Effector memory CD4-positive, alpha-beta T cell (primary cell): ENCODE data around the gene PCDH1.

Experiments
- DNase-seq, 3 donors: peaks; one replicate each; pipeline ENCODE4 v3.0.0-alpha.2; 2020
- H3K27ac ChIP-seq: 2 replicates; pipeline ENCODE4 v1.7.0; 2013; ENCODE audit warnings: mild to moderate bottlenecking, low read length, moderate library complexity; ENCODE audit not compliant: insufficient read depth, poor library complexity, severe bottlenecking
- H3K27me3 ChIP-seq: replicated peaks from 2 replicates; pipeline ENCODE4 v1.7.0; 2013; ENCODE audit warnings: mild to moderate bottlenecking, low read length; ENCODE audit not compliant: insufficient read depth, control insufficient read depth, poor library complexity, severe bottlenecking
- H3K36me3 ChIP-seq: 2 replicates; pipeline ENCODE4 v1.7.0; 2013; ENCODE audit warnings: mild to moderate bottlenecking, low read length, moderate library complexity; ENCODE audit not compliant: control insufficient read depth, insufficient read depth
- H3K4me1 ChIP-seq: 2 replicates; pipeline ENCODE4 v1.7.0; 2013; ENCODE audit warnings: low read length, mild to moderate bottlenecking; ENCODE audit not compliant: control insufficient read depth, insufficient read depth, poor library complexity, severe bottlenecking
- H3K4me3 ChIP-seq: 2 replicates; pipeline ENCODE4 v1.7.0; 2013; ENCODE audit warnings: low read length, low read depth, mild to moderate bottlenecking; ENCODE audit not compliant: insufficient read depth, poor library complexity, severe bottlenecking
- H3K9me3 ChIP-seq: 2 replicates; pipeline ENCODE4 v1.7.0; 2013; ENCODE audit warnings: mild to moderate bottlenecking, low read length, moderate library complexity; ENCODE audit not compliant: control insufficient read depth

The PCDH1 gene

DNA sequence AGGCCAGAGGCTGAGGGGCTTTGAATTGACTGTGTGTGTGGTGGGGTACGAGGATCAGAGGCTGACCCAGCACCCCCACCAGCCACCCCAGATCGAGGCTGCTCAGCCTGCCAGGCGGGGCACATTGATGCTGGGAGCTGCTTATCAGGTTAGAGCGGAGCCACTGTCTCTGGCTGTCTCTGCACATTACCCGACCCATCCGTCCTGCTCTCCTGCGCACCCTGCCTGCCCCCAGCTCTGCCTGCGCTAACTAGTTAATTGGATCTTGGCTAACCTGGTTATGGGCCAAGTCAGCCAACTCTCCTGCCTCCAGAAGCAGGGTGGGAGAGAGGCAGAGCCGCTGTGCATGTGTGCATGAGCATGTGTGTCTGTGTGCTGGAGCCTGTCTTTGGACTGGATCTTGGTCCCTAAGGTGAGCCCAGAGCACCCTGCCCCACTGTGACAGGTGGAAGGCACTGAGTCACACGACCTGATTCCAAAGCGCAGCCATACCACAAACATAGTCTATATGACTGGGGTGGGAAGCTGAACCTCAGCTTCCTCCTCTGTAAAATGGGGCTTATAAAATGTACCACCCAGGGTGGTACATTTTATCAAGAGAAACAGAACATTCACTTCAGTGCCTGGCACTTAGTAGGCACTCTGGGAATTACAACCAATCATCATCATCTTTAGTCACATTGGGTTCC is 39.7 kb downstream of the PCDH1 start:
- no peaks in the 10 kb centered on the region for H3K9me3 ChIP-seq
- no peaks in the 10 kb centered on the region for H3K4me1 ChIP-seq
- no peak overlapping the region for H3K27ac ChIP-seq
- no peaks in the 10 kb centered on the region for H3K27me3 ChIP-seq
- no peak for DNase-seq
- H3K36me3 ChIP-seq = no peaks in the 10 kb centered on the region
- H3K4me3 ChIP-seq = no peak overlapping the region

DNA sequence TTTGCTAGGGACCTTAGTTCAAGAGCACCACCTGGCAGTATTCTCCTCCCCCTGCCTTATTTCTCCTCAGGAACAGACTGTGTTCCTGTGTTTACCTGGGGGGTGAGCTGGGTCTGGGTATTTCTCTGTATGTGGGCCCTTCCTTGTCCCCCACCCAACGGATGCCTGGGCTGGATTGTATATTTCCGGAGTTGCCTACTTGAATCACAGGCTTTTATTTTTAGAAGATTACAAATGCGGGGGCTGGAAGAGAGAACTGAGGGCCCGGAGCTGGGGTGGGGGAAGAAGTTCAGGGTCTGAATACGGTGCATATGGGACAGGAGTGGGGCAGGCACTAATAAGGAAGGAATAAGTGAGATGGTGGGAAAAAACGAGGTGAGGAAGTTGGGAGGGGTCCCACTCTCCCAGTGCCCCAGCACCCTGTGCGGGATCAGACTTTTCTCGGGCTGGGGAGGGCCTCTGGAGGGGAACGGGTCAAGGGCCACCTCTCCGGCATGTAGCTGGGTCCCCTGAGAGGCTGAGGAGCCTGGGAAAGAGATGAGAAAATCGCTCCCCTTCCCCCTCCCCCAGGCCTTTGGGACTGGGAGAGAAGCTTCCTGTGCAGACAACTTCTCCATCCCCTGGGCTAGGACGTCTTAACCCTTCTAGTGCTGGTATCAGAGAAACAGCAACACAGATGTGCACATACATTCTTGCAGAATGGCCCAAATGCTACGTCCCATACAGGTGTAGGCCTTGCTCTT is 42.1 kb downstream of the PCDH1 start:
- Histone ChIP-seq H3K4me1 (no peaks in the 10 kb centered on the region), H3K27ac (no peak overlapping the region), H3K4me3 (no peak overlapping the region), H3K36me3 (no peaks in the 10 kb centered on the region), H3K27me3 (no peaks in the 10 kb centered on the region), H3K9me3 (no peaks in the 10 kb centered on the region)
- no peak for DNase-seq

DNA sequence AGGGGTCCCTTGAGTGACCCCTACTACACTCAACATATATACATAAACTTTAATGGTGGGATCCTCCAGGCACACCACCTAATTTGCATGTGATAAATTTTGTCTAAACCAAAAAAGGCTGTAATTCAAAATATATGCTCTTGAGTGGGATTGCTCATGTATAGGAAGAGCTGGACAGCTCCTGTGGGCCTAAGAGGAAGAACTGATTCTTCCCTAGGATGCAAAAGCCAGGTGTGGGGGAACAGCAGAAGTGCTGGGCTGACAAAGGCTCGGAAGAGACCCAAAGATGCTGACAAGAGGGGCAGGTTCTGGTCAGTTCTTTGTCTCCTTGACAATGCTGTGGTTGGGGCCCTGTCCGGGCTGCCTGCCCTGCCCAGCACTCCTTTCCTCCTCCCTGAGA is 43.9 kb downstream of the PCDH1 start:
- Histone ChIP-seq H3K27me3 (no peaks in the 10 kb centered on the region), H3K9me3 (no peaks in the 10 kb centered on the region), H3K36me3 (no peaks in the 10 kb centered on the region), H3K4me1 (no peaks in the 10 kb centered on the region), H3K27ac (no peak overlapping the region), H3K4me3 (no peak overlapping the region)
- DNase-seq = no peak

DNA sequence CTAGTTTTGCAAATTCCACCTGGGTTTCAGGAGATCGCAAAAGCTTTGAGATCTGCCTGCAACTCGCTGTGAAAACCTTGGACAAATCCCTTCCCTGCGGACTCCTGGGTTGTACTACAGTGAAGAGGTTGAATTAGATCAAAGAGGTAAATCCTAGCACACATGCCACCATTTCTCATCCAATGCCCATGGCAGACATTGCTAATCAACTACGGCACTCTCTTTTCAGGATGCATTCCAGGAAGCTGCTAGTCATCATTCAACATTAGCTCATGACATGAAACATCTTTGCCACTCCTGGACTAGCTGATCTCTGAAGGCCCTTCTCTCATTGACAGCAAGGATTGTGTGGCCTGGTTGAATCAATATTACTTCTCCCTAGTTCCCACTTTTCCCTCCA is 46.1 kb downstream of the PCDH1 start:
- no peak overlapping the region for H3K27ac ChIP-seq
- H3K36me3 ChIP-seq = no peaks in the 10 kb centered on the region
- H3K9me3 ChIP-seq = no peaks in the 10 kb centered on the region
- no peaks in the 10 kb centered on the region for H3K4me1 ChIP-seq
- H3K27me3 ChIP-seq = no peaks in the 10 kb centered on the region
- no peak for DNase-seq
- no peak overlapping the region for H3K4me3 ChIP-seq

DNA sequence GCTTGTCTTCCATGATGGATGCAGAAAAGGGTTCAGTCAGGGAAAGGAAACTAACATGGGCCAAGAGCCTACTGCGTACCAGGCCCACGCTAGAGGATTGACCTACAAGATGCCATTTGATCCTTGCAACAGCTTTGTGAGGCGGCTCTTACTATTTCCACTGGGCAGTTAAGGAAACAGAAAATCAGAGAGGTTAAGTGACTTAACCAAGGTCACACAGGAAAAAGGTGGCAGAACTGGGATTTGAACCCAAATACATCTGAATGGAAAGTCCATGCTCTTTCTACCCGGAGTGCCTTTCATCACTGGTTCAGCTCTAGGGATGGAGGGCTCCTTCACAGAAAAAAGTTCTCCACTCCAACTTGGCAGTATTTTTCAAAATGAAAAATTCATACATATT is 50.0 kb downstream of the PCDH1 start:
- no peaks in the 10 kb centered on the region for H3K36me3 ChIP-seq
- DNase-seq = no peak
- H3K27ac ChIP-seq = no peak overlapping the region
- H3K9me3 ChIP-seq = no peaks in the 10 kb centered on the region
- H3K27me3 ChIP-seq = no peaks in the 10 kb centered on the region
- no peaks in the 10 kb centered on the region for H3K4me1 ChIP-seq
- H3K4me3 ChIP-seq = no peak overlapping the region

DNA sequence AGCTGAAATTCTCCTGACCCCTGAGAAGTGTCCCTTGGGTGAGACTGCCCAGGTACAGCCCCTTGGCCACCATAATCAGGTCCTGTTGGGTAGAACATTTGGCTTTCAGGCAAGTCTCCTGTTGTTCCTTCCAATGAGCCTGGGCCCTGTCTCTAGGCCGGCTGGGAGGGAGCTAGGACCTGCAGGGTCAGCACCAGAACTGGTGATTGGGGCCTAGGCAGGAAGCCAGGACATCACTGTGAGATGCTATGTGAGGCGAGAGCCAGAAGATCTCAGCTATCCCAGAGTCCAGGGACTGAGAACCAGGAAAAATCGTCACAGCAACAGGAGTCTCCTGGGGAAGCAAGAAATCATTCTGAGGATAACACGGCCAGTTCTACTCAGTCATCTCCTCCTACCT is 51.5 kb downstream of the PCDH1 start:
- Histone ChIP-seq H3K27ac (no peak overlapping the region), H3K27me3 (no peaks in the 10 kb centered on the region), H3K4me1 (no peaks in the 10 kb centered on the region), H3K4me3 (no peak overlapping the region), H3K9me3 (no peaks in the 10 kb centered on the region), H3K36me3 (no peaks in the 10 kb centered on the region)
- DNase-seq = no peak

DNA sequence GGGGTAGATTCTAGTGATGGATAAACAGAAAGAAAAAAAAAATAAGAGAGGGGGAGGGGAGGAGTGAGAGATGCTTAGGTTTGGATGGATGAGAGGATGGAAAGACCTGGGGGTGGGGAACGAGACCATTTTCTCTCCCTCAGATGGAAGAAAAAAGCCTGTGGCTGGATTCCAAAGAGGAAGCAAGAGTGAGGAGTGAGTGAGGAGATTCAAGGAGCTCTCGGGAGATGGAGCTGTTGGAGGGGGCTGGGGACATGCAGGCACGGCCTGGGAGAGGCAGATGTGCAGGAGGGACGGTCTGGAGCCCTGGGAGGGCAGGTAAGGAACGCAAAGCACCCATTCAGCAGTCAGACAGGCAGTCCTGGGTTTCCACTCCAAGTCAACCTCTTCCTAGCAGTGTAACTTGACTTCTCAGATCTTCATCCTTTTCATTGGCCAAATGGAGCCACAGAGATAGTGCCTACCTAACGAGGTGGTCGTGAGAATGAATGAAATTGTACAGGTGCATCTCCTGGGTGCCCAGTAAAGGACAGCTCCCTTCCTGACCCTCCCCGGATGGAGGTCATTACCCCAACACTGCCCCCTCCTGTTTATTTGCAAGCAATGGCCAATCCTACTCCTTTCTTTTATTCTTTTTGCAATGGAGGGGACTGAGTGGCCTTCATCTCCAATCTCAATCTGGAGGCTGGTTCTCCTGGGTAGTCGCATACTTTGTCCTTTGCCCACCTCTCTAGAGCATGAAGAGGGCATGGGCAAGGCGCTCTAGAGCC is 52.2 kb downstream of the PCDH1 start:
- H3K9me3 ChIP-seq = no peaks in the 10 kb centered on the region
- no peaks in the 10 kb centered on the region for H3K4me1 ChIP-seq
- H3K27me3 ChIP-seq = no peaks in the 10 kb centered on the region
- no peak for DNase-seq
- no peak overlapping the region for H3K4me3 ChIP-seq
- no peaks in the 10 kb centered on the region for H3K36me3 ChIP-seq
- no peak overlapping the region for H3K27ac ChIP-seq

DNA sequence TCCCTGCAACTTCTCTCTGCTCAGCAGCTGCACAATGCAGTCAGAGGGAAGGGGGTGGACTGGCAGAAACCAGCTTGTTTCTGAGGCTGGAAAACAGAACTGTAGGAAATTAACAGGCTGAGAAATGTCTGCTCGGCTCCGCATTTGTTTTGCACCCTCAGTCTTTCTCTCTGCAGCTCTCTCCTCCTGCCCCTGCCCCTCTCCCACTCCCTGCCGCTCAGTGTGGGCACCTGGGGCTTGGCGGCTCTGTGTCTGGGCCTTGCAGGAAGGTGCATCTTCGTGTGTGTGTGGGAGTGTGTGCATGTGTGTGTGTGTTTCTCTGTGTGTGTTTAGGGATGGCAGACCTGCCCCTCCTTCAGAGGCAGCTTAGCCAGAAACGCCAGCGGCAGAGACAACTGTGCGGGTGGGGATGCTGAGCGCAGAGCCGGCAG is 53.0 kb downstream of the PCDH1 start:
- Histone ChIP-seq H3K4me3 (no peak overlapping the region), H3K27ac (no peak overlapping the region), H3K9me3 (no peaks in the 10 kb centered on the region), H3K27me3 (no peaks in the 10 kb centered on the region), H3K4me1 (no peaks in the 10 kb centered on the region), H3K36me3 (no peaks in the 10 kb centered on the region)
- DNase-seq = no peak

DNA sequence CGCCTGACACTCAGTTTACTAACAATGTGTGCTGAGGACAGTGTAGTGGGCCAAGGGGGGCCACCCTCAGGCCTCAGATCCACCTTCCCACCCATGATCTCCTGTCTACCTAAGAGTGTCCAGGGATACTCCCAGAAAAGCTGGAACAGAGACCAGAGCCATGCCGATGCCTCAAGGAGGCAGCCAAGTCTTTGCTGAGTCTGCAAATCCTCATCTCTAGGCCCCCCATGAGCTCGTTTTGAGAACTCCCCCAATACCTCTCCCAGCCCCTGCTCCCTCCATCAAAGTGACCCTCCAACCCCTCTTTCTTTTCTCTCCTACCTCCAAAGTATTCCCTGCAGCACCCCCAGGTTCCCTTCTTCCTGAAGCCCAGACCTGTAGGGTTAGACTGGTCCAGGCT is 53.5 kb downstream of the PCDH1 start:
- no peak overlapping the region for H3K4me3 ChIP-seq
- H3K9me3 ChIP-seq = no peaks in the 10 kb centered on the region
- no peaks in the 10 kb centered on the region for H3K27me3 ChIP-seq
- no peak for DNase-seq
- no peak overlapping the region for H3K27ac ChIP-seq
- H3K36me3 ChIP-seq = no peaks in the 10 kb centered on the region
- no peaks in the 10 kb centered on the region for H3K4me1 ChIP-seq

DNA sequence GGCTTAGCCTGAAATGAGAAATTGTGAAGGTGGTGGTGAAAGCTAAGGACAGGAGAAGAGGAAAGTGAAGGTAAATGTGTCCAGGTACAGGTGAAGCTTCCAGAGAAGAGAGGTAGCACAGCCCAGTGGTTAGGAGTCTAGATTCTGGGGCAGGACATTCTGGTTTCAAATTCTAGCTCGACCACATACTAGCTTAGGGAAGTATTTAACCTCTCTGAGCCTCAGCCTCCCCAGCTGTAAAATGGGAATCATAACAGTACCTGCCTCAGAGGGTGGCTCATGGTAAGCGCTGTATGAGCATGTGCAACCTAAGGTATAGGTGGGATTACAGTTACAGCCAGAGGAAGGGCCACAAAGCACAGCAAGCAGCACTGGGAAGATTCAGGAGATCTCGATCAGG is 55.2 kb downstream of the PCDH1 start:
- no peaks in the 10 kb centered on the region for H3K36me3 ChIP-seq
- H3K27me3 ChIP-seq = no peaks in the 10 kb centered on the region
- H3K9me3 ChIP-seq = no peaks in the 10 kb centered on the region
- H3K27ac ChIP-seq = no peak overlapping the region
- no peaks in the 10 kb centered on the region for H3K4me1 ChIP-seq
- no peak overlapping the region for H3K4me3 ChIP-seq
- DNase-seq = no peak
